Activated CD4-positive, alpha-beta T cell treated with anti-CD3 and anti-CD28 coated beads, Interleukin-2, amount 50 U/mL, for 1 hour (primary cell): ENCODE data around the gene GCNT2.
"Not testable (repeated sequence)": the region's sequence is repeated elsewhere in the genome, so short reads cannot be mapped to it uniquely, and the experiment has no call there.

Source experiments
- DNase-seq: peaks from one replicate; pipeline ENCODE4 v3.0.0-alpha.2; 2020

GCNT2 gene

DNA sequence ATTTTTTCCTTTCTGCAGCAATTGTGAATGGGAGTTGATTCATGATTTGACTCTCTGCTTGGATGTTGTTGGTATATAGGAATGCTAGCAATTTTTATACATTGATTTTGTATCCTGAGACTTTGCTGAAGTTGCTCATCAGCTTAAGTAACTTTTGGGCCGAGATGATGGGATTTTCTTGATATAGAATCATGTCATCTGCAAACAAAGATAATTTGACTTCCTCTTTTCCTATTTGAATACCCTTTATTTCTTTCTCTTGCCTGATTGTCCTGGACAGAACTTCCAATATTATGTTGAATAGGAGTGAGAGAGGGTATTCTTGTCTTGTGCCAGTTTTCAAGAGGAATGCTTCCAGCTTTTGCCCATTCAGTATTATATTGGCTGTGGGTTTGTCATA lies 144.4 kb downstream of the GCNT2 start:
- not testable (repeated sequence) for DNase-seq

- DNase-seq, result no peak
Observed at GRCh38 chr6:10668126-10668917, 147.2 kb downstream of the GCNT2 start.

DNA sequence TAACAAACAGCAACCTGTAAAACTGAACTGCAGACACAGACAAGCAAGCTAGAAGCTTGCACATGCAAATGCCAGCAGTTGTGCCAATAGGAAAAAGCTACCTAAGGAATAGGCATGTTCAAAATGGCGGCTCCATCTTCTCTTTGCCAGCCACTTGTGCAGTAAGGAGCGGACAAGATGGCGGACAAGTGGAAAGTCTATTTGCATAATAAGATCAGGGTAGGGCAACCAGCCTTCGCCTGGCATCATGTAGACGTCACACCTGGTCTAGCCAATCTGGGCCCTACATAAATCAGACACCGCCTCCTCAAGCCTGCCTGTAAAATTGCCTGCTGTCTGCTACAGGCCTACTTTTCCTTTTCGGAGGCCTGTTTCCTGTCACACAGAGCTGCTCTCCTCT lies 155.3 kb downstream of the GCNT2 start:
- DNase-seq, result no peak

- no peak for DNase-seq
Observed at GRCh38 chr6:10678456-10678855, 157.3 kb downstream of the GCNT2 start.
